ENCODE results near the gene ARHGAP21.
"Not testable (repeated sequence)": the region's sequence is repeated elsewhere in the genome, so short reads cannot be mapped to it uniquely, and the experiment has no call there.

Gene ARHGAP21

GRCh38 chr10:24723788-24724380 is at the start of gene ARHGAP21:
Gene ARHGAP21 (minus strand): TSS chr10:24723887. CDS start chr10:24721899, 1,988 bp downstream.
- DNase-seq = peak; percentile 48

GRCh38 chr10:24771943-24772694 is 48.4 kb upstream of the ARHGAP21 start:
- DNase-seq = no peak

GRCh38 chr10:24764991-24765390 is 41.3 kb upstream of the ARHGAP21 start:
- DNase-seq = not testable (repeated sequence)

DNA sequence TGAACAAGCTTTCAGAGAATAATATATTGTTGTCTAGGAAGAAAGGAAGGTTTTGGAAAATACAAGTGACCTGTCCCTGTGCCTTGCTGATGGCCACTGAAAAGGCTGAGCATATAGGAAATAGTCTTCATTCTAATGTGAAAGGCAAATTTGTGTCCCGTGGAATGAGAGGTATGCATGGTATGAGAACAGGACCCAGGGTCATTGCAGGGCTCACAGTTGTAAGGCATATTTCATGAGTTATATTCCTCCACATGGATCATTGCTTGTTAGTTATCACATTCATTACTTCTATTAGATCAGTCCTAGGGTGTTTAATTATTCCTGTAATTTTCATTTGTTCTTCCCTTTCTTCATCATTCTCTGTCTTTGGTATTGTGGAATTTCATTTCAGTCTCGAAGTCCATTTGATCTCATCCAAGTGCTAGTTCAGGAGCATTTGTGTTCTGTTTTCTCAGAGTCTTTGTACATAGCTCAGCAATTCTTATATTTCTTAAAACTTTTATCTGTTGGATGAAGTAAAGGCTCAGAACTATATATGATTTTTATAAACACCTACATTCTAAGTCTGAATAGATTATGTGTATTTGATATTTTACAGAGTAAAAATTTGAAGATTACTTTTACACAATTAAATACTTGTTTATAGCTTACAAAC is 39.4 kb upstream of the ARHGAP21 start:
- no peak for DNase-seq

GRCh38 chr10:24762161-24762924 is 38.7 kb upstream of the ARHGAP21 start:
- no peak for DNase-seq

- no peak for DNase-seq
Measured at GRCh38 chr10:24759672-24760071, 36.0 kb upstream of the ARHGAP21 start.

DNA sequence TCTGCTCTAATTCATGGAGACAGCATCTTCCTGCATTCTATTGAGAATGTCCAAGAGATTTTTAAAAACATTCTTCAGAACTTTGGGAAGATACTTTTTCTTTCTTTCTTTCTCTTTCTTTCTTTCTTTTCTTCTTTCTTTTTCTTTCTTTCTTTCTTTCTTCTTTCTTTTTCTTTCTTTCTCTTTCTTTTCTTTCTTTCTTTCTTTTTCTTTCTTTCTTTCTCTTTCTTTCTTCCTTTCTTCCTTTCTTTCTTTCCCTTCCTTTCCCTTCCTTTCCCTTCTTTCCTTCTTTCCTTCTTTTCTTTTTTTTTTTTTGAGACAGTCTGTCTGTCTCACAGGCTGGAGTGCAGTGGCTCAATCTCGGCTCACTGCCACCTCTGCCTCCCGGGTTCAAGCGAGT is 34.6 kb upstream of the ARHGAP21 start:
- not testable (repeated sequence) for DNase-seq

GRCh38 chr10:24756283-24756682 is 32.6 kb upstream of the ARHGAP21 start:
- no peak for DNase-seq

- no peak for DNase-seq
Measured at GRCh38 chr10:24751716-24752115, 28.0 kb upstream of the ARHGAP21 start.

GRCh38 chr10:24750695-24751094 is 27.0 kb upstream of the ARHGAP21 start:
- no peak for DNase-seq

GRCh38 chr10:24748214-24748613 is 24.5 kb upstream of the ARHGAP21 start:
- DNase-seq = no peak

DNA sequence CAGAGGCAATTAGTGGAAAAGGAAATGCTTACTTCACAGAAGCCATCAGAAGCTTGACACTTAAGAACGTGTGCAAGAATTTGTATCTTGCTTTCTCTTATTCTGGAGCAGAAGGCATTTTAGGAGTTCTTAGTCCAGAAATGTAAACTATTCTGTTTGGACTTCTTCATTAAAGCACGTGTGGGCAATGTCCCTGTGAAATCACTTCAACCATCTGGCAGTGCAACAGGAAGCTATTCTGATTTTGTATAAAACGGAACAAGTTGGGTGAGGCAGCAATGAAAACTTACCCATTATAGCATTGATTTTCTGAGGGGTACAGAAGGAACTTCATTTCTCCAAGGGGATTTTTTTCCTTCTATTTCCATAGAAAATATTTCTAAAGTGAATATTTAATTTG is 21.3 kb upstream of the ARHGAP21 start:
- DNase-seq = no peak

- DNase-seq = no peak
Measured at GRCh38 chr10:24740714-24741113, 17.0 kb upstream of the ARHGAP21 start.

- DNase-seq = no peak
Measured at GRCh38 chr10:24737001-24737400, 13.3 kb upstream of the ARHGAP21 start.

DNA sequence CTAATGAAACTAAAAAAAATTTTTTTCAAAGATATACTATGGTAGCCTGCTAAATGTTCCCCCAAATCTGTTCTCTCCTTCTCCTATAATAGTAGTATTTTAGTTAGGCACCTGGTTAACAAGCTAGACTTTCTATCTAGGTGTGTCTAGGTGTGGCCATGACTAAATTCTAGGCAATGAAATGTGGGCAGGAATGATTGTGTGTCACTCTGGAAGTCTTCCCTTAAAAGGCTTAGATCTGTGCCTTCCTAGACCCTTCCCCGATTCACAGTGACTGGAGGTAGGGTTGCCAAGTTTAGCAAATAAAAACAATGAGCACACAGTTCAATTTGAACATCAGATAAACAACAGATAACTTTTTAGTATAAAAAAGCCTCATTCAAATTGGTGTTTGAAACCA is 8.3 kb upstream of the ARHGAP21 start:
- DNase-seq = no peak

- no peak for DNase-seq
Measured at GRCh38 chr10:24730811-24731210, 7.1 kb upstream of the ARHGAP21 start.

GRCh38 chr10:24727786-24728185 is 4.1 kb upstream of the ARHGAP21 start:
- no peak for DNase-seq

DNA sequence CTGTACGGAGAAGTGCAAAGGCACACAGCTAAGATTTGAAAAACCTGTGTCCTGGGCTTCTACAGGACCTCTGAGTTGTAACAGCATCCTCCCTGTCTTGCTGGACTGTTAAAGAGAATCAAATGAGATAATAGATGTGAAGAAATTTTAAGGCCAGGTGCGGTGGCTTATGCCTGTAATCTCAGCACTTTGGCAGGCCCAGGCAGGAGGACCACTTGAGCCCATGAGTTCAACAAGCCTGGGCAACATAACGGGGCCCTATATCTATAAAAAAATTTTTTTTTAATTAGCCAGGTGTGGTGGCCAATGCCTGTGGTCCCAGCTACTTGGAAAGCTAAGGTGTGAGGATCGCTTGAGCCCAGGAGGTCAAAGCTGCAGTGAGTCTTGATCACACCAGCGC is 2.9 kb upstream of the ARHGAP21 start:
- DNase-seq = no peak

DNA sequence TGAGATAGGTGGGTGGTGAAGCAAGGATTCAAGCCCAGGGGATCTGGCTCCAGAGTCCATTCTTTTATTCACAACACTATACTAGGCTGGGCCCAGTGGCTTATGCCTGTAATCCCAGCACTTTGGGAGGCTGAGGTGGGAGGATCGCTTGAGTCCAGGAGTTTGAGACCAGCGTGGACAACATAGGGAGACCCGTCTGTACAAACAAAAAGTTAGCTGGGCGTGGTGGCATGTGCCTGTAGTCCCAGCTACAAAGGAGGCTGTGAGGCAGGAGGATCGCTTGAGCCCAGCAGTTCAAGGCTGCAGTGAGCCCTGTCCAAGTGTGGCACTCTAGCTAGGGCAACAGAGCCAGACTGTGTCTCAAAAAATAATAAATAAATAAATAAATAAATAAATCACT is 2.3 kb upstream of the ARHGAP21 start:
- not testable (repeated sequence) for DNase-seq

GRCh38 chr10:24724381-24725228 is 918 bp upstream of the ARHGAP21 start:
- DNase-seq = peak; percentile 97

GRCh38 chr10:24723386-24723787 is 300 bp downstream of the ARHGAP21 start:
- peak; percentile 36 for DNase-seq

- peak; percentile 64 for DNase-seq
Measured at GRCh38 chr10:24722676-24723385, 856 bp downstream of the ARHGAP21 start.
